Astrocyte (in vitro differentiated cells and primary cell): ENCODE results near the gene PROKR2. TPM values are rescaled to one million over a fixed set of nuclear protein-coding genes. Genes with fewer than 3 reads are reported as not detected.

Experiments used
- DNase-seq: peaks from one replicate; pipeline ENCODE4 v3.0.0-alpha.2; 2010; ENCODE audit warnings: low read depth
- FAIRE-seq: peaks from 2 replicates; lab custom pipeline; 2011; peaks lifted over from hg19 to GRCh38; lab: Jason Lieb, UNC
- H2AFZ ChIP-seq: 2 replicates; pipeline ENCODE4 v1.6.0; 2012; ENCODE audit warnings: low read depth, low read length, inconsistent platforms
- H3K27ac ChIP-seq: 2 replicates; pipeline ENCODE4 v1.5.1; 2011; ENCODE audit warnings: low read depth, low read length, inconsistent platforms
- H3K27me3 ChIP-seq: 2 replicates; pipeline ENCODE4 v1.6.0; 2011; ENCODE audit warnings: low read length, inconsistent platforms; ENCODE audit not compliant: insufficient read depth
- H3K36me3 ChIP-seq: 2 replicates; pipeline ENCODE4 v1.5.1; 2011; ENCODE audit warnings: low read length, inconsistent platforms; ENCODE audit not compliant: insufficient read depth
- H3K4me1 ChIP-seq: 2 replicates; pipeline ENCODE4 v1.5.1; 2011; ENCODE audit warnings: low read length, inconsistent platforms; ENCODE audit not compliant: insufficient read depth
- H3K4me2 ChIP-seq: 2 replicates; pipeline ENCODE4 v1.6.0; 2012; ENCODE audit warnings: low read length, inconsistent platforms
- H3K4me3 ChIP-seq: 2 replicates; pipeline ENCODE4 v1.5.1; 2011; ENCODE audit warnings: low read depth, mild to moderate bottlenecking, low read length, inconsistent platforms; ENCODE audit not compliant: insufficient read depth
- H3K79me2 ChIP-seq: 2 replicates; pipeline ENCODE4 v1.6.0; 2012; ENCODE audit warnings: mild to moderate bottlenecking, low read length, inconsistent platforms; ENCODE audit not compliant: insufficient read depth
- H3K9ac ChIP-seq: 2 replicates; pipeline ENCODE4 v1.6.0; 2012; ENCODE audit warnings: mild to moderate bottlenecking, low read length, inconsistent platforms
- H3K9me3 ChIP-seq: 2 replicates; pipeline ENCODE4 v1.5.1; 2012; ENCODE audit warnings: low read depth, mild to moderate bottlenecking, low read length, inconsistent platforms; ENCODE audit not compliant: insufficient read depth
- H4K20me1 ChIP-seq: 2 replicates; pipeline ENCODE4 v1.6.0; 2012; ENCODE audit warnings: low read length, inconsistent platforms; ENCODE audit not compliant: insufficient read depth
- H3K27ac Mint-ChIP-seq: one replicate; pipeline ENCODE4 v1.8.0; 2021; ENCODE audit warnings: mild to moderate bottlenecking, mixed read lengths; ENCODE audit not compliant: unreplicated experiment
- H3K27me3 Mint-ChIP-seq: one replicate; pipeline ENCODE4 v1.8.0; 2021; ENCODE audit warnings: low read depth, mixed read lengths; ENCODE audit not compliant: unreplicated experiment
- H3K36me3 Mint-ChIP-seq: one replicate; pipeline ENCODE4 v1.8.0; 2021; ENCODE audit warnings: low read depth, mixed read lengths; ENCODE audit not compliant: unreplicated experiment
- H3K4me1 Mint-ChIP-seq: one replicate; pipeline ENCODE4 v1.8.0; 2021; ENCODE audit warnings: low read depth, mixed read lengths; ENCODE audit not compliant: unreplicated experiment
- H3K4me3 Mint-ChIP-seq: one replicate; pipeline ENCODE4 v1.8.0; 2021; ENCODE audit warnings: mild to moderate bottlenecking, moderate library complexity, mixed read lengths; ENCODE audit not compliant: unreplicated experiment
- H3K9me3 Mint-ChIP-seq: one replicate; pipeline ENCODE4 v1.8.0; 2021; ENCODE audit warnings: mild to moderate bottlenecking, mixed read lengths; ENCODE audit not compliant: unreplicated experiment
- CTCF ChIP-seq: IDR thresholded peaks from 2 replicates; pipeline ENCODE4 v1.5.1; 2011; ENCODE audit warnings: low read depth, mild to moderate bottlenecking, inconsistent platforms, low read length, moderate library complexity; ENCODE audit not compliant: insufficient read depth
- EZH2 ChIP-seq: IDR thresholded peaks from 2 replicates; pipeline ENCODE4 v1.6.1; 2012; ENCODE audit warnings: mild to moderate bottlenecking, low read length, inconsistent platforms; ENCODE audit not compliant: insufficient read depth
- total RNA-seq: library from RNA; stranded (reverse); gene quantifications from 2 replicates; pipeline ENCODE4 v1.2.1, GENCODE V29; 2021

Gene PROKR2
- total RNA-seq, 1 donor from 2014 or later = not detected

- H3K4me1 ChIP-seq = no peaks in the 10 kb centered on the region
- no peak for TF ChIP-seq EZH2
- TF ChIP-seq CTCF = no peak
- H3K9me3 ChIP-seq = no peaks in the 10 kb centered on the region
- no peaks in the 10 kb centered on the region for H4K20me1 ChIP-seq
- no peaks in the 10 kb centered on the region for H3K79me2 ChIP-seq
- no peak overlapping the region for H3K4me2 ChIP-seq
- no peak overlapping the region for H3K4me3 Mint-ChIP-seq
- peaks cover 22% of the 10 kb centered on the region for H3K27me3 ChIP-seq
- no peak overlapping the region for H2AFZ ChIP-seq
- FAIRE-seq = no peak
- H3K9ac ChIP-seq = no peak overlapping the region
- no peaks in the 10 kb centered on the region for H3K36me3 ChIP-seq
- no peak overlapping the region for H3K4me3 ChIP-seq
- no peaks in the 10 kb centered on the region for H3K36me3 Mint-ChIP-seq
- no peak overlapping the region for H3K27ac ChIP-seq
- no peak overlapping the region for H3K27ac Mint-ChIP-seq
- no peak for DNase-seq
- peaks cover 5% of the 10 kb centered on the region for H3K9me3 Mint-ChIP-seq
- no peaks in the 10 kb centered on the region for H3K4me1 Mint-ChIP-seq
- H3K27me3 Mint-ChIP-seq = peaks cover 60% of the 10 kb centered on the region
These were observed 957 bp downstream of the PROKR2 start for GRCh38 chr20:5315807-5316187.

- Histone ChIP-seq H3K9ac (no peak overlapping the region), H3K4me1 (no peaks in the 10 kb centered on the region), H3K4me3 (no peak overlapping the region), H3K27me3 (peaks cover 22% of the 10 kb centered on the region), H3K27ac (no peak overlapping the region), H3K4me2 (no peak overlapping the region), H4K20me1 (no peaks in the 10 kb centered on the region), H3K36me3 (no peaks in the 10 kb centered on the region), H3K79me2 (no peaks in the 10 kb centered on the region), H2AFZ (no peak overlapping the region), H3K9me3 (no peaks in the 10 kb centered on the region)
- no peaks in the 10 kb centered on the region for H3K36me3 Mint-ChIP-seq
- no peak for TF ChIP-seq CTCF
- no peak for TF ChIP-seq EZH2
- FAIRE-seq (no peak), DNase-seq (no peak)
- no peak overlapping the region for H3K27ac Mint-ChIP-seq
- no peaks in the 10 kb centered on the region for H3K4me1 Mint-ChIP-seq
- peaks cover 57% of the 10 kb centered on the region for H3K27me3 Mint-ChIP-seq
- no peak overlapping the region for H3K4me3 Mint-ChIP-seq
- peaks cover 10% of the 10 kb centered on the region for H3K9me3 Mint-ChIP-seq
These were observed 2.8 kb downstream of the PROKR2 start for GRCh38 chr20:5313916-5314315.

GRCh38 chr20:5312518-5312917 is 4.2 kb downstream of the PROKR2 start:
- no peak for DNase-seq
- Histone ChIP-seq H3K4me1 (no peaks in the 10 kb centered on the region), H3K36me3 (no peaks in the 10 kb centered on the region), H3K27ac (no peak overlapping the region), H4K20me1 (no peaks in the 10 kb centered on the region), H3K4me3 (no peak overlapping the region), H3K27me3 (peaks cover 16% of the 10 kb centered on the region), H3K79me2 (no peaks in the 10 kb centered on the region), H3K9ac (no peak overlapping the region), H2AFZ (no peak overlapping the region), H3K9me3 (no peaks in the 10 kb centered on the region), H3K4me2 (no peak overlapping the region)
- H3K27me3 Mint-ChIP-seq = peaks cover 43% of the 10 kb centered on the region
- H3K27ac Mint-ChIP-seq = no peak overlapping the region
- H3K4me1 Mint-ChIP-seq = no peaks in the 10 kb centered on the region
- no peaks in the 10 kb centered on the region for H3K36me3 Mint-ChIP-seq
- TF ChIP-seq EZH2 (no peak), CTCF (no peak)
- no peak overlapping the region for H3K4me3 Mint-ChIP-seq
- H3K9me3 Mint-ChIP-seq = peaks cover 21% of the 10 kb centered on the region
- FAIRE-seq = no peak
